H9 (cell line): Measurements from ENCODE around the gene HOXC10. TPM values are rescaled to one million over a fixed set of nuclear protein-coding genes. Genes with fewer than 3 reads are reported as not detected.

Experiments used
- DNase-seq: peaks from one replicate; pipeline ENCODE4 v3.0.0-alpha.2; 2017
- H2AFZ ChIP-seq: one replicate; pipeline ENCODE4 v1.6.1; 2013; ENCODE audit warnings: mild to moderate bottlenecking, low read length, control low read depth, moderate library complexity
- H2AK5ac ChIP-seq: 2 replicates; pipeline ENCODE4 v1.6.1; 2013; ENCODE audit warnings: low read length, control low read depth, mixed read lengths; ENCODE audit not compliant: insufficient read length
- H2BK120ac ChIP-seq: one replicate; pipeline ENCODE4 v1.6.1; 2013; ENCODE audit warnings: low read depth, mild to moderate bottlenecking, low read length, control low read depth, inconsistent platforms; ENCODE audit not compliant: poor library complexity, severe bottlenecking
- H2BK12ac ChIP-seq: 2 replicates; pipeline ENCODE4 v1.6.1; 2013; ENCODE audit warnings: low read length, control low read depth, mixed read lengths, low read depth; ENCODE audit not compliant: insufficient read length
- H2BK15ac ChIP-seq: 2 replicates; pipeline ENCODE4 v1.6.1; 2013; ENCODE audit warnings: low read depth, low read length, control low read depth
- H2BK20ac ChIP-seq: one replicate; pipeline ENCODE4 v1.6.1; 2013; ENCODE audit warnings: low read depth, mild to moderate bottlenecking, low read length, control low read depth, inconsistent platforms; ENCODE audit not compliant: poor library complexity, severe bottlenecking
- H2BK5ac ChIP-seq: 2 replicates; pipeline ENCODE4 v1.6.1; 2013; ENCODE audit warnings: low read length, control low read depth, mixed read lengths; ENCODE audit not compliant: insufficient read length
- H3K14ac ChIP-seq: 2 replicates; pipeline ENCODE4 v1.6.1; 2013; ENCODE audit warnings: low read length, control low read depth; ENCODE audit not compliant: insufficient read depth
- H3K18ac ChIP-seq: 2 replicates; pipeline ENCODE4 v1.6.1; 2013; ENCODE audit warnings: low read depth, mild to moderate bottlenecking, mixed read lengths, low read length, control low read depth; ENCODE audit not compliant: insufficient read length
- H3K23ac ChIP-seq: 2 replicates; pipeline ENCODE4 v1.6.1; 2013; ENCODE audit warnings: low read length, control low read depth, mixed read lengths, low read depth; ENCODE audit not compliant: insufficient read length
- H3K23me2 ChIP-seq: 2 replicates; pipeline ENCODE4 v1.6.1; 2013; ENCODE audit warnings: low read depth, mild to moderate bottlenecking, mixed read lengths, low read length, control low read depth; ENCODE audit not compliant: insufficient read length, poor library complexity, severe bottlenecking
- H3K27ac ChIP-seq: 2 replicates; pipeline ENCODE4 v1.5.1; 2013; ENCODE audit warnings: low read length, control low read depth, mixed read lengths, low read depth; ENCODE audit not compliant: insufficient read length
- H3K27me3 ChIP-seq: 2 replicates; pipeline ENCODE4 v1.6.1; 2013; ENCODE audit warnings: low read length, control low read depth, inconsistent platforms; ENCODE audit not compliant: insufficient read depth
- H3K4ac ChIP-seq: 2 replicates; pipeline ENCODE4 v1.6.1; 2013; ENCODE audit warnings: low read depth, mild to moderate bottlenecking, control low read depth, inconsistent platforms, low read length, moderate library complexity
- H3K4me1 ChIP-seq: 2 replicates; pipeline ENCODE4 v1.6.1; 2013; ENCODE audit warnings: low read length, control low read depth, inconsistent platforms; ENCODE audit not compliant: insufficient read depth
- H3K4me2 ChIP-seq: 2 replicates; pipeline ENCODE4 v1.6.1; 2013; ENCODE audit warnings: low read length, control low read depth, mixed read lengths; ENCODE audit not compliant: insufficient read length, insufficient read depth
- H3K56ac ChIP-seq: 2 replicates; pipeline ENCODE4 v1.6.1; 2013; ENCODE audit warnings: low read depth, mild to moderate bottlenecking, mixed read lengths, low read length, control low read depth; ENCODE audit not compliant: insufficient read length
- H3K79me1 ChIP-seq: 2 replicates; pipeline ENCODE4 v1.6.1; 2013; ENCODE audit warnings: low read depth, mild to moderate bottlenecking, moderate library complexity, low read length, control low read depth, inconsistent platforms; ENCODE audit not compliant: insufficient read depth, poor library complexity, severe bottlenecking
- H3K79me2 ChIP-seq: 2 replicates; pipeline ENCODE4 v1.6.1; 2013; ENCODE audit warnings: low read length, control low read depth, inconsistent platforms; ENCODE audit not compliant: insufficient read depth
- H3K9ac ChIP-seq: 2 replicates; pipeline ENCODE4 v1.6.1; 2013; ENCODE audit warnings: low read length, control low read depth, mixed read lengths; ENCODE audit not compliant: insufficient read length; ENCODE audit errors: extremely low read depth
- H3K9me3 ChIP-seq: one replicate; pipeline ENCODE4 v1.6.1; 2013; ENCODE audit warnings: low read depth, low read length, inconsistent platforms; ENCODE audit not compliant: control insufficient read depth
- H3T11ph ChIP-seq: one replicate; pipeline ENCODE4 v1.6.1; 2013; ENCODE audit warnings: mild to moderate bottlenecking, low read length, control low read depth, inconsistent platforms
- H4K20me1 ChIP-seq: one replicate; pipeline ENCODE4 v1.6.1; 2013; ENCODE audit not compliant: control insufficient read depth, insufficient read length, insufficient read depth
- H4K5ac ChIP-seq: 2 replicates; pipeline ENCODE4 v1.6.1; 2013; ENCODE audit warnings: low read depth, mild to moderate bottlenecking, mixed read lengths, low read length, control low read depth; ENCODE audit not compliant: insufficient read length
- H4K8ac ChIP-seq: replicated peaks from 2 replicates; pipeline ENCODE4 v1.6.1; 2013; ENCODE audit warnings: low read length, control low read depth, mixed read lengths, low read depth; ENCODE audit not compliant: insufficient read length
- H4K91ac ChIP-seq: 2 replicates; pipeline ENCODE4 v1.6.1; 2013; ENCODE audit warnings: low read depth, mild to moderate bottlenecking, moderate library complexity, mixed read lengths, low read length, control low read depth; ENCODE audit not compliant: insufficient read length
- H3K27ac Mint-ChIP-seq, 3 experiments: 2 replicates in 2 of 3; 3 replicates in 1 of 3; pipeline ENCODE4 v1.8.0; 2020 to 2021; ENCODE audit warnings: mixed read lengths in 3 of 3, mild to moderate bottlenecking in 1 of 3, moderate library complexity in 1 of 3
- H3K27me3 Mint-ChIP-seq: 2 replicates; pipeline ENCODE4 v1.8.0; 2021; ENCODE audit warnings: low read depth, mild to moderate bottlenecking, moderate library complexity, mixed read lengths
- H3K36me3 Mint-ChIP-seq, 3 experiments: 2 replicates in 2 of 3; 3 replicates in 1 of 3; pipeline ENCODE4 v1.8.0; 2020 to 2021; ENCODE audit warnings: low read depth in 3 of 3, mixed read lengths in 3 of 3; ENCODE audit not compliant: insufficient read depth in 1 of 3
- H3K4me1 Mint-ChIP-seq, 2 experiments: 2 replicates each; pipeline ENCODE4 v1.8.0; 2020; ENCODE audit warnings: mixed read lengths in 2 of 2
- H3K4me3 Mint-ChIP-seq, 2 experiments: 2 replicates in 1 of 2; 3 replicates in 1 of 2; pipeline ENCODE4 v1.8.0; 2020 to 2021; ENCODE audit warnings: mild to moderate bottlenecking in 2 of 2, mixed read lengths in 2 of 2, moderate library complexity in 1 of 2
- H3K9me3 Mint-ChIP-seq, 2 experiments: 2 replicates in 1 of 2; 3 replicates in 1 of 2; pipeline ENCODE4 v1.8.0; 2020; ENCODE audit warnings: mild to moderate bottlenecking in 2 of 2, mixed read lengths in 2 of 2, moderate library complexity in 1 of 2
- WGBS: extraction: QIAGEN DNeasy Blood & Tissue Kit; methylation state at CpG from one replicate; pipeline ENCODE4 v1.1.7; 2013; ENCODE audit warnings: missing lambda C conversion rate, low lambda C conversion rate, mixed read lengths; ENCODE audit not compliant: insufficient read length; ENCODE audit errors: extremely low coverage; 5-methylcytosine and 5-hydroxymethylcytosine counted together
- total RNA-seq: library from RNA; stranded (reverse); gene quantifications from 2 replicates; pipeline ENCODE4 v1.2.1, GENCODE V29; 2021
- TF ChIP-seq, protein P1 (sequence below): fragments of 200-600 bp; sonication (generic); conservative IDR thresholded peaks from 3 replicates; pipeline ENCODE4 v1.8.0; 2021; ENCODE audit warnings: antibody characterized with exemption, mild to moderate bottlenecking

The HOXC10 gene
- total RNA-seq, 1 experiment from 2014 or later: not detected

DNA sequence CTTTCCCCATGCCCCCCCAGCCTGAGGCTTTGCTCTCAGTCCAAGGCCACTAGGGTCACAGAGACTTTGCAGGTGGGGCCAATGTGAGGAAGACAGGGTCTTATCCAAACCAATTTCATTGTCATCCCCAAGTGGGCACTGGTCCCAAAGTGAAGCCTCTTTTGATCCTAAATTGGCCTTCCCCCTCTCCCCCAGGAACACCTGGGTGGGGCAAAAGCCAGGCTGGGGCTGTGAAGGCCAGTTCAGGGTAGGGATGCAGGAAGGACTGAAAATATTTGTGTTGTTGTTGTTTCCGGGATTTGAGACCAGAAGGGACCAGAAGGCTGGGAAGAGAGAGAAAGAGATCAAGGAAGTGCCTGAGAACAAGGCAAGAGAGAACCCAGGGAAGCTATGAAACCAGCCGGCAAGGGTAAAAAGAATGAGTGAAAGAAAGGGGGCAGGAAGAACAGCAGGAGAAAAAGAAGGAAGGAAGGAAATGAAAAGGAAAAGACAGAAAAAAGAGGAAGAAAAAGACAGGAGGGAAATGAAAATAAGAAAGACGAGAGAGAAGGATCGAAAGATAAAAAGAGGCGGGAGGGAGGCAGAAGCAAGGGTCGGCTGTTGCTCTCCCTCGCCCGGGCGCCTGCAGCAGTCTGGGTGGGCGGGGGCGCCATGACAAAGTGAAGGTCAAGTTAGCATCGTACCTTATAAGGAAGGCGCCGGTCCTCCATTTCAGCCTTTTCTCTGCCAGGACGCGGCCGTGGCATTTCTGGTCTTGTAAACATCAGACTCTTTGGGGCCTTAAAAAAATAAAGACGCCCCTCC, 19.5 kb upstream of the HOXC10 start:
- H3K27me3 ChIP-seq: peaks cover 95% of the 10 kb centered on the region
- Mint-ChIP-seq H3K27ac (no peak overlapping the region), H3K36me3 (no peaks in the 10 kb centered on the region), H3K4me3 (peak overlapping the region; percentile 27 to 30), H3K27me3 (peaks cover 100% of the 10 kb centered on the region), H3K9me3 (peaks cover 2 to 16% of the 10 kb centered on the region in 2 experiments; a peak in 1 of 5 replicates), H3K4me1 (peaks cover 8 to 12% of the 10 kb centered on the region in 2 experiments; a peak in 3 of 4 replicates)
- no peaks in the 10 kb centered on the region for H3K9me3 ChIP-seq
- no peak overlapping the region for H3K18ac ChIP-seq
- H3K9ac ChIP-seq: no peak overlapping the region
- H3K4ac ChIP-seq: no peak overlapping the region
- no peaks in the 10 kb centered on the region for H3K4me1 ChIP-seq
- no peaks in the 10 kb centered on the region for H3K79me1 ChIP-seq
- peak; percentile 91 for DNase-seq
- no peak overlapping the region for H2BK5ac ChIP-seq
- no peak overlapping the region for H2BK12ac ChIP-seq
- peak overlapping the region; percentile 30 for H3K4me2 ChIP-seq
- H2AFZ ChIP-seq: no peak overlapping the region
- no peak overlapping the region for H2AK5ac ChIP-seq
- no peak overlapping the region for H3K14ac ChIP-seq
- no peak overlapping the region for H2BK15ac ChIP-seq
- H3K27ac ChIP-seq: no peak overlapping the region
- H3K23me2 ChIP-seq: no peaks in the 10 kb centered on the region
- H4K5ac ChIP-seq: no peak overlapping the region
- H2BK120ac ChIP-seq: no peak overlapping the region
- no peak overlapping the region for H3K23ac ChIP-seq
- no CpG with 5 or more reads among the region's 18 CpGs for WGBS
- TF ChIP-seq, protein P1, sequence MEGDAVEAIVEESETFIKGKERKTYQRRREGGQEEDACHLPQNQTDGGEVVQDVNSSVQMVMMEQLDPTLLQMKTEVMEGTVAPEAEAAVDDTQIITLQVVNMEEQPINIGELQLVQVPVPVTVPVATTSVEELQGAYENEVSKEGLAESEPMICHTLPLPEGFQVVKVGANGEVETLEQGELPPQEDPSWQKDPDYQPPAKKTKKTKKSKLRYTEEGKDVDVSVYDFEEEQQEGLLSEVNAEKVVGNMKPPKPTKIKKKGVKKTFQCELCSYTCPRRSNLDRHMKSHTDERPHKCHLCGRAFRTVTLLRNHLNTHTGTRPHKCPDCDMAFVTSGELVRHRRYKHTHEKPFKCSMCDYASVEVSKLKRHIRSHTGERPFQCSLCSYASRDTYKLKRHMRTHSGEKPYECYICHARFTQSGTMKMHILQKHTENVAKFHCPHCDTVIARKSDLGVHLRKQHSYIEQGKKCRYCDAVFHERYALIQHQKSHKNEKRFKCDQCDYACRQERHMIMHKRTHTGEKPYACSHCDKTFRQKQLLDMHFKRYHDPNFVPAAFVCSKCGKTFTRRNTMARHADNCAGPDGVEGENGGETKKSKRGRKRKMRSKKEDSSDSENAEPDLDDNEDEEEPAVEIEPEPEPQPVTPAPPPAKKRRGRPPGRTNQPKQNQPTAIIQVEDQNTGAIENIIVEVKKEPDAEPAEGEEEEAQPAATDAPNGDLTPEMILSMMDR: no peak
- no peak overlapping the region for H3K56ac ChIP-seq
- no peak overlapping the region for H3T11ph ChIP-seq
- H3K79me2 ChIP-seq: no peaks in the 10 kb centered on the region
- no peak overlapping the region for H4K8ac ChIP-seq
- H4K91ac ChIP-seq: no peak overlapping the region
- no peaks in the 10 kb centered on the region for H4K20me1 ChIP-seq
- no peak overlapping the region for H2BK20ac ChIP-seq
